RCC 7860 (cell line): Measurements from ENCODE around the gene ITGA3.

ENCODE experiments used
- DNase-seq: peaks from one replicate; pipeline ENCODE4 v3.0.0-alpha.2; 2015; ENCODE audit warnings: low spot score
- FAIRE-seq: peaks from 2 replicates; lab custom pipeline; 2012; peaks lifted over from hg19 to GRCh38; lab: Jason Lieb, UNC

ITGA3 gene

GRCh38 chr17:50055426-50056216 is at the start of gene ITGA3:
TSS of gene ITGA3 (plus strand) at chr17:50056110. CDS start at chr17:50056440, 330 bp downstream.
- FAIRE-seq (peak; percentile 76), DNase-seq (peak; percentile 90)

GRCh38 chr17:50009282-50009681 is 46.6 kb upstream of the ITGA3 start:
- DNase-seq (no peak), FAIRE-seq (no peak)

- DNase-seq = no peak
- no peak for FAIRE-seq
Observed at GRCh38 chr17:50013079-50013478, 42.8 kb upstream of the ITGA3 start.

DNA sequence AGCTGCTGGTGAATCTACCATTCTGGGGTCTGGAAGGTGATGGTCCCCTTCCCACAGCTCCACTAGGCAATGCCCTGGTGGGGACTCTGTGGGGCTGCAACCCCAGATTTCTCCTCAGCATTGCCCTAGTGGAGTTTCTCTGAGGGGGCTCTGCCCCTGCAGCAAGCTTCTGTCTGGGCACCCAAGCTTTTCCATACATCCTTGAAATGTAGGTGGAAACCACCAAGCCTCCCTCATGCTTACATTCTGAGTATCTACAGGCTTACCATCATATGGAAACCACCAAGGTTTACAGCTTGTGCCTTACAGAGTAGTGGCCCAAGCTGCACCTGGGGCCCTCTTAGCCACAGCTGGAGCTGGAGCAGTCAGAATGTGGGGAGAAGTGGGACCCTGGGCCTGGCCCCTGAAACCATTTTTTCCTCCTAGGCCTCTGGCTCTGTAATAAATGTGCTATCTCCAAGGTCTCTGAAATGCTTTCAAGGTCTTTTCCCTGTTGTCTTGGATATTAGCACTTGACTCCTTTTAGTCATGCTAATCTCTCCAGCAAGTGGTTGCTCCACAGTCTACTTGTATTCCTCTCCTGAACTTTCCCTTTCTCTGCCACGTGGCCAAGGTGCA is 41.3 kb upstream of the ITGA3 start:
- FAIRE-seq (no peak), DNase-seq (no peak)

GRCh38 chr17:50015146-50015545 is 40.8 kb upstream of the ITGA3 start:
- DNase-seq = no peak
- FAIRE-seq = no peak

DNA sequence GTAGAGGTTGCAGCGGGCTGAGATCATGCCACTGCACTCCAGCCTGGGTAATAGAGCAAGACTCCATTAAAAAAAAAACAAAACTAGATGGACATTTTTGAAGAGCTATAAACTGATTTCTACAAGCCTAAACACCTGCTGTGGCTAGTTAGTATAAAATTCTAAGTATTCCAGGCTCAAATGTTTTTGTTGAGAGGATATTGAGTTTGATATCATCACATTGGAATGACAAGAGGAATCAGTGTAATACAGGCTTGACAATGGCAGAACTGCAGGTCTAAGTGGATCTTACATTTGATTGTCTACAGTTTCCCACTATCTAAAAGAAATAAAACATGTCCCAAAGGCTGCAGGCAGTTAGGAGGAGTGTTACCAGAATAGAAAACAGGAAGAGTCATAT is 37.0 kb upstream of the ITGA3 start:
- DNase-seq = no peak

GRCh38 chr17:50020841-50021599 is 34.9 kb upstream of the ITGA3 start:
- FAIRE-seq (no peak), DNase-seq (no peak)

More for the DNA sequence above, 37.0 kb upstream of the ITGA3 start:
- FAIRE-seq = no peak

DNA sequence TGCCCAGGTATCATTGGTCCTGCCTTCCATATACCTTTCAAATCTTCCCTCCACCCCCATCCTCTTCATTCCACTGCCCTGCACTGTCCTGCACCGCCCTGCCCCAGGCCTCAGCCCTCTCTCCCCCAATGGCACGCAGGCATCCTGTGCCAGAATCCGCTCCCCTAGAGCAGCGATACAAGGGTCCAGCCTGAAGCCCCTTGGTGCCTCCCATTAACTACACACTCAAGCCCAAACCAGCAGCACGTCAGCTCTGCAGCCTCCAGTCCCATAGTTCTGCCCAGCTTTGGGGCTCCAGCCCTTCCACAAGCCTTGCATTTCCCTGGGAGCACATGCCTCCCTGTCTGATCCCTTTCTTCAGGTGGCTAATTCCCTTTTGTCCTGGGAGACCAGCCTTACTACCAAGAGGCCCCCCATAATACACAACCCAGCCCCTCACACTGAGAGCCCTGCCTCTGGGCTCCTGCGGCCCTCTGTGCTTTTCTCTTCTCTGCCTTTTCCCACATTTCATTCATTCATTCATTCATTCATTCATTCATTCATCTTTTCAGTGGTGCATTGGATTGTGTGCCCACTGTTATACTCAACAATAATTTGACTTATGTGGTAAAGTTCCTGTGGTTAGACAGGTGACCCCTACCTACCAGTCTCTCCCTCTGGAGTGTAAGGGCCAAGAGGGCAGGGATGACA is 34.1 kb upstream of the ITGA3 start:
- FAIRE-seq = no peak
- no peak for DNase-seq

DNA sequence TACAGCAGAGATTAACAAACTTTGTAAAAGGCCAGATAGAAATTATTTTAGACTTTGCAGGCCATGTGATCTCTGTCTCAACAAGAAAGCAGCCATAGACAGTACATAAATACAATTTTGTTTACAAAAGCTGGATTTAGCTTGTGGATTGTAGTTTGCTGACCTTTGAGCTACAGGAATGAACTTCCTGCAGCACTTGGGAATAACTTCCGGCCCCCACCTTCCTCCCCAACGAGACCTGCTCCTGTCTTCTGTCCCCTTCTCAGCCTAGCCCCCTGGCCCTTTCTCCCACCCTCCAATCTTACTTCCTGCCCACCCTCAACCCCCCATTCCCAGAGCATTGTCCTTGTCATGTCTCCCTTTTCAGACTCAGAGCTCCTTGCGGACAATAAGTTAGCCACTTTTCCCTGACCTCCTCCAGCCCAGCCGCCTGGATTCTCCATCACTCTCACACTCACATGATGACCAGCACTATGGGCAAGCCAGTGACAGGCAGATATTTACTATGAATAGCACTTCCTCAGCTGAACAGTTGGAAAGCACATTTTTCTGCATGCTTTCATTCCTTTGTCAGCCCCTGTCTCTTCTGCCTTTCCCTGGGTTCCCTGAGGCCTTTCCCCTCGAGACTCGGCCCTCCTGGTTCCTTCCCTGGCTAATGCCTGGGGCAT is 33.3 kb upstream of the ITGA3 start:
- FAIRE-seq = no peak
- DNase-seq = no peak

GRCh38 chr17:50023520-50023919 is 32.4 kb upstream of the ITGA3 start:
- DNase-seq = no peak
- FAIRE-seq = no peak

GRCh38 chr17:50024808-50025207 is 31.1 kb upstream of the ITGA3 start:
- DNase-seq (no peak), FAIRE-seq (no peak)

- DNase-seq = no peak
- no peak for FAIRE-seq
Observed at GRCh38 chr17:50026046-50026675, 29.7 kb upstream of the ITGA3 start.

- peak; percentile 65 for FAIRE-seq
- DNase-seq = peak; percentile 79
Observed at GRCh38 chr17:50026837-50027171, 29.1 kb upstream of the ITGA3 start.

DNA sequence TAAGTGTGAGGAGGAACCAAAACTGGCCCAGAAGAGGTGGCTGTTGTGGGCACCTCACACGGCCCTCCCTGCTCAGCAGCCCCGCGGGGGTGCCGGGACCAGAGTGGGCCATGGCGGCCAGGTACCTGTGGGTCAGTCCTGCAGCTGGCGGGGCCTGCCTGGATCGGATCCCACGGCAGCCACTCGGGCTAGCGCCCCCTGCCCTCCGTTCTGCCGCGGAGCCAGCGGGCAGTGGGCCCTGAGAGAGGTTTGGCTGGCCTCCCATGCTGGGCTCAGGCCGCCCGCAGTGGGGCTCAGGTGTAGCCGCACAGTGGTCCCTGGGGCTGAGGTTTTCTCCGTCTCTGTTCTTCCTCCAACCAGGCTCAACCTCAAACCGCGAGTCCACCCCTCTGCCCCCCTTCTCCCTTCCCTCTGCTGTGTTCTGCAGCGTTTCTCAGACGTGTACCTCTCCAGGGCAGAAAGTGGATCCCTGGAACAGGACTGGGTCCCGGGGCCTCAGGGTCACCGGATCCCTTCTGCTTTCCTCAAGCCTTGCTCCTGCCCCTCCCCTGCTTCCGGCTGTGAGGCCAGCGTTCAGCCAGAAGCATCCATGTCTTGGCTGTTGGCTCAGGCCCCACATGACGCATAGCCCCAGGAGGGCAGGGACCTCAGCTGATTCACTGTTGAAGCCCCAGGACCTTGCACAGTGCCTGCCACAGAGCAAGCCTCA is 28.6 kb upstream of the ITGA3 start:
- peak; percentile 97 for DNase-seq
- peak; percentile 93 for FAIRE-seq

DNA sequence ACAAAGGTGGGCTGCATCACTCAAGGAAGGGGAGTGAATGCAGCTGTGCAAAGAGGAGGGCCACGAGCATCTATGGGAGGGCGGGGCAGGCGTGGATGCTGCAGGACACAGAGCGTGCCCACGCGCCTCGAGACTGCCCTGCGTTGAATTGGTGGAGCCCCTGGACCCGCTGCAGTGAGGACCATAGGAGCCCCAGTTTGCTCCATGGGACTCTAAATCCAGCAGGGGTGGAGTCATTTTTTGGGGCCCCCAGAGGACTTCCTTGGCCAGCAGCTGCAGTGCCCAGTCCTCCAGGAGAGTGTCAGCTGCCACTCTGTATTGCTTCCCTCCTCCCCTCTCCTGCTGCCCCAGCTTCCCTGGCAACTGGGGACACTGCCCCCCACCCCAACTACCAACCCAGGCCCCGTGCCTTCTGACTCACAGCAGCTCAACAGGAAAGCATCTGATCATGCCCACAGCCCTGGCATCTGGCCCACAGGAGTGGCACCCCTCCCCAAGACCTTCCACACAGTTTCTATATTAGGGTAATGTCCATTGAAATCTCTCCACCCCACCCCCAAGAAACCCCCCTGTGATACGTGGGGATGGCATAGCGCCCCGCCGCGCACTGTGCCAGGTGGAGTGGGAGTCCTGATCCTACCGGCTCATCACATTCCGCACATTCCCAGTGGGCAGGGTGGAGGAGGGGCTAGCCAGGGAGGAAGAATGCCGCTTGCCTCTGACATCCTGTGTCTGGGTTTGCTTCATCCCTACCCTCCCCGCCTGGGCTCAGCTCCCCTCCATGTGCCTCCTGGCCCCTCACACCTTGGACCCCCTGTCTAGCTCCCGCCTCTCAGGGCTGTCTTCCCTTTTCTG is 27.8 kb upstream of the ITGA3 start:
- peak; percentile 99 for DNase-seq
- FAIRE-seq = peak; percentile 92

GRCh38 chr17:50028736-50029120 is 27.2 kb upstream of the ITGA3 start:
- DNase-seq (no peak), FAIRE-seq (no peak)

GRCh38 chr17:50029185-50029584 is 26.7 kb upstream of the ITGA3 start:
- DNase-seq (peak; percentile 13), FAIRE-seq (no peak)

DNA sequence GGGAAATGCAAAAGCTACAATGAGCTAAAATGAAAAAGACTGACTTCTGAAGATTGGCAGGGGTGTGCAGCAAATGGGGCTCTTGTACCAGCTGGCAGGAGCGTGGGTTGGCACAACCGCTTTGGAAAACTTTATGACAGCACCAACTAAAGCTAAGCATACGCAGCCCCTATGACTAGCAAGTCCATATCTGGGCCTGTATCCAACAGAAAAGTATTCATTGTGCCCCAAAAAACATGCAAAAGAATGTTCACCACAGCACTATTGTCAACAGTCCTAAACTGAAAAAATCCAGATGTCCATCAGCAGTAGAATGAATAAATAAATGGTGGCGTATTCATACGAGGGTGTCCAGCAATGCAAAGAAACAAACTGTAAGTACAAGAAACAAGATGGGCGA is 22.6 kb upstream of the ITGA3 start:
- no peak for FAIRE-seq
- DNase-seq = no peak
